ENCODE results near the gene TWIST2.

GRCh38 chr2:238810321-238810720 lies 37.6 kb upstream of the TWIST2 start:
- TF ChIP-seq POLR2A (IDR thresholded peaks at IDR 0.05; ENCODE audit: low read depth, low read length) (no peak), POLR2AphosphoS5 (IDR thresholded peaks at IDR 0.05; ENCODE audit: low read depth, low read length) (no peak), TAF1 (IDR thresholded peaks at IDR 0.05; ENCODE audit: borderline replicate concordance, low read depth, low read length) (no peak)

All from GM12892 (cell line).